HG02885 (cell line): ENCODE results near the gene CAV2.

ENCODE experiments used
- ATAC-seq: cut with Tn5 transposase; IDR thresholded peaks from one replicate; pipeline ENCODE4 v1.9.1; 2021; ENCODE audit warnings: mild to moderate bottlenecking; ENCODE audit not compliant: unreplicated experiment, poor library complexity

The CAV2 gene

GRCh38 chr7:116521046-116521664 lies 21.6 kb downstream of the CAV2 start:
- no peak for ATAC-seq

- no peak for ATAC-seq
Measured at GRCh38 chr7:116522247-116522646, 22.7 kb downstream of the CAV2 start.

GRCh38 chr7:116524221-116524608 lies 24.7 kb downstream of the CAV2 start:
- ATAC-seq = no peak

GRCh38 chr7:116524609-116525297 lies 25.2 kb downstream of the CAV2 start, which contains the start of gene CAV1:
TSS of gene CAV1 (plus strand) at chr7:116525036. CDS start at chr7:116525063, 27 bp downstream.
- ATAC-seq = no peak

- ATAC-seq = peak; percentile 47
Measured at GRCh38 chr7:116525298-116525912, 25.9 kb downstream of the CAV2 start.

GRCh38 chr7:116525913-116526861 lies 26.6 kb downstream of the CAV2 start:
- ATAC-seq = peak; percentile 93

- no peak for ATAC-seq
Measured at GRCh38 chr7:116526897-116527296, 27.4 kb downstream of the CAV2 start.

- no peak for ATAC-seq
Measured at GRCh38 chr7:116527521-116527920, 28.0 kb downstream of the CAV2 start.

- no peak for ATAC-seq
Measured at GRCh38 chr7:116528008-116528789, 28.7 kb downstream of the CAV2 start.

GRCh38 chr7:116529250-116529649 lies 29.7 kb downstream of the CAV2 start:
- ATAC-seq = no peak

- no peak for ATAC-seq
Measured at GRCh38 chr7:116530107-116530820, 30.7 kb downstream of the CAV2 start.

- no peak for ATAC-seq
Measured at GRCh38 chr7:116532102-116532688, 32.7 kb downstream of the CAV2 start.

- ATAC-seq = no peak
Measured at GRCh38 chr7:116534790-116535189, 35.3 kb downstream of the CAV2 start.

- ATAC-seq = no peak
Measured at GRCh38 chr7:116535416-116535815, 35.9 kb downstream of the CAV2 start.

GRCh38 chr7:116538138-116538537 lies 38.6 kb downstream of the CAV2 start:
- ATAC-seq = no peak

GRCh38 chr7:116539879-116540278 lies 40.3 kb downstream of the CAV2 start:
- no peak for ATAC-seq

- ATAC-seq = no peak
Measured at GRCh38 chr7:116540743-116541142, 41.2 kb downstream of the CAV2 start.

GRCh38 chr7:116541951-116542350 lies 42.4 kb downstream of the CAV2 start:
- ATAC-seq = no peak

GRCh38 chr7:116542618-116543017 lies 43.1 kb downstream of the CAV2 start:
- ATAC-seq = no peak
